ENCODE measurements around the gene ATG10. TPM values are rescaled to one million over a fixed set of nuclear protein-coding genes. Genes with fewer than 3 reads are reported as not detected.
A peak's percentile ranks its signal among the peaks of the same experiment; 100 is the strongest.

Gene ATG10
- total and polyA plus RNA-seq, 2 of the 13 experiments (the other 11 are each of a cell fraction or from before 2014, with no cell fraction given): 2.0 to 5.7 TPM

- peak; percentile 72 for TF ChIP-seq ARID5B (CRISPR knock-in tag; IDR thresholded peaks at IDR 0.05)
- TF ChIP-seq AKAP8 (CRISPR knock-in tag; IDR thresholded peaks at IDR 0.05): no peak
- no peak for TF ChIP-seq ZNF234 (CRISPR knock-in tag; conservative IDR thresholded peaks at IDR 0.05)
- no peak for TF ChIP-seq ZFP62 (CRISPR knock-in tag; IDR thresholded peaks at IDR 0.05)
- TF ChIP-seq ZNF670 (CRISPR knock-in tag; IDR thresholded peaks at IDR 0.05; ENCODE audit: borderline replicate concordance): no peak
- no peak for TF ChIP-seq AGO1 (IDR thresholded peaks at IDR 0.05; ENCODE audit: low read depth, low read length, poor library complexity, severe bottlenecking)
- TF ChIP-seq ZNF746 (CRISPR knock-in tag; IDR thresholded peaks at IDR 0.05): no peak
- TF ChIP-seq TSC22D2 (CRISPR knock-in tag; IDR thresholded peaks at IDR 0.05; ENCODE audit: borderline replicate concordance): no peak
- TF ChIP-seq ZNF543 (CRISPR knock-in tag; IDR thresholded peaks at IDR 0.05): no peak
- TF ChIP-seq FOSL2 (CRISPR knock-in tag; IDR thresholded peaks at IDR 0.05): peak; percentile 20; the same call in 1 of the 2 replicates
- TF ChIP-seq ZBTB43 (CRISPR knock-in tag; conservative IDR thresholded peaks at IDR 0.05): no peak
- no peak for TF ChIP-seq GTF2F1 (IDR thresholded peaks at IDR 0.05; ENCODE audit: low read length)
- TF ChIP-seq JUNB (CRISPR knock-in tag; IDR thresholded peaks at IDR 0.05; ENCODE audit: borderline replicate concordance): no peak
- peak; percentile 24; the same call in 1 of the 2 replicates for TF ChIP-seq ZNF710 (CRISPR knock-in tag; IDR thresholded peaks at IDR 0.05; ENCODE audit: borderline replicate concordance)
- TF ChIP-seq BRF2 (CRISPR knock-in tag; IDR thresholded peaks at IDR 0.05): no peak
- no peak for TF ChIP-seq KLF11 (CRISPR knock-in tag; IDR thresholded peaks at IDR 0.05)
- TF ChIP-seq TBX3 (IDR thresholded peaks at IDR 0.05; ENCODE audit: borderline replicate concordance): no peak
- TF ChIP-seq ZNF225 (CRISPR knock-in tag; IDR thresholded peaks at IDR 0.05): no peak
- no peak for TF ChIP-seq MTF1 (CRISPR knock-in tag; IDR thresholded peaks at IDR 0.05)
- no peak for TF ChIP-seq KDM4B (CRISPR knock-in tag; IDR thresholded peaks at IDR 0.05)
- TF ChIP-seq ELF3 (CRISPR knock-in tag; IDR thresholded peaks at IDR 0.05): no peak
- no peak for TF ChIP-seq ZNF720 (CRISPR knock-in tag; IDR thresholded peaks at IDR 0.05)
- TF ChIP-seq RFXAP (CRISPR knock-in tag; IDR thresholded peaks at IDR 0.05; ENCODE audit: borderline replicate concordance): no peak
- peak; percentile 57; the same call in 1 of the 2 replicates for TF ChIP-seq KAT8 (CRISPR knock-in tag; IDR thresholded peaks at IDR 0.05)
- no peak for TF ChIP-seq TAF15 (IDR thresholded peaks at IDR 0.05; ENCODE audit: low read depth, low read length, poor library complexity, severe bottlenecking)
These were observed 46.6 kb downstream of the ATG10 start (continued) for GRCh38 chr5:82018462-82018861.
